HepG2 (cell line): ENCODE measurements around the gene EXPH5. TPM values are rescaled to one million over a fixed set of nuclear protein-coding genes. Genes with fewer than 3 reads are reported as not detected.

ENCODE experiments used
- ATAC-seq: fragments of 200-7000 bp; cut with Tn5 transposase; 3 replicates; pipeline ENCODE4 v1.9.1; 2020; ENCODE audit warnings: mild to moderate bottlenecking, moderate library complexity
- BruUV-seq: library from RNA; stranded (reverse); fragments of 400-500 nt; replicated peaks from 2 replicates; lab custom pipeline; 2021; lab: Mats Ljungman, UMichigan
- CTCF ChIA-PET: fragments of 300-600 bp; formaldehyde crosslinking; extraction: SDS; loops from one replicate; lab custom pipeline; 2021; ENCODE audit warnings: low total read pairs, inconsistent platforms, low intra/inter-chr PET ratio; lab: Yijun Ruan, JAX
- POLR2A ChIA-PET: fragments of 350-600 bp; sonication (Branson Sonifier 250); formaldehyde crosslinking; loops from one replicate; lab custom pipeline; 2020; ENCODE audit warnings: antibody characterized with exemption, inconsistent platforms; lab: Yijun Ruan, JAX
- DNase-seq: peaks from one replicate; pipeline ENCODE4 v3.0.0-alpha.2; 2015; ENCODE audit warnings: low spot score
- FAIRE-seq: peaks from 3 replicates; lab custom pipeline; 2011; peaks lifted over from hg19 to GRCh38; lab: Jason Lieb, UNC
- H2AFZ ChIP-seq: one replicate; pipeline ENCODE4 v1.6.1; 2011; ENCODE audit warnings: low read length, inconsistent platforms
- H3K27ac ChIP-seq: fragments of 300-600 bp; 3 replicates; pipeline ENCODE4 v1.8.0; 2011; ENCODE audit warnings: mixed run types, mild to moderate bottlenecking, mixed read lengths, low read length, inconsistent platforms; ENCODE audit not compliant: insufficient read depth; ENCODE audit errors: extremely low read length
- H3K27me3 ChIP-seq, 2 experiments: fragments of 200-600 bp in 1 of 2; 2 replicates in 1 of 2; 3 replicates in 1 of 2; pipeline versions ENCODE4 v1.6.0 to v1.8.0; 2011; ENCODE audit warnings: low read length in 2 of 2, mild to moderate bottlenecking in 2 of 2, moderate library complexity in 2 of 2, inconsistent platforms in 1 of 2; ENCODE audit not compliant: insufficient read depth in 2 of 2, control insufficient read depth in 1 of 2
- H3K36me3 ChIP-seq, 2 experiments: fragments of 200-600 bp in 1 of 2; replicated peaks in 1 of 2; 2 replicates in 1 of 2; 3 replicates in 1 of 2; pipeline versions ENCODE4 v1.5.1 to v1.8.0; 2011; ENCODE audit warnings: low read length in 2 of 2, inconsistent platforms in 1 of 2; ENCODE audit not compliant: insufficient read depth in 2 of 2, control insufficient read depth in 1 of 2
- H3K4me1 ChIP-seq: 2 replicates; pipeline ENCODE4 v1.5.1; 2012; ENCODE audit warnings: low read length, inconsistent platforms; ENCODE audit not compliant: insufficient read depth
- H3K4me2 ChIP-seq: 2 replicates; pipeline ENCODE4 v1.6.0; 2011; ENCODE audit warnings: low read depth, low read length, inconsistent platforms
- H3K4me3 ChIP-seq, 3 experiments: fragments of 200-600 bp in 1 of 3; sonication (generic), shearing (Covaris generic) in 1 of 3; replicated peaks in 1 of 3; 2 replicates each; pipeline ENCODE4 v1.5.1; 2011 to 2016; ENCODE audit warnings: low read length in 3 of 3, inconsistent platforms in 2 of 3, low read depth in 2 of 3, mild to moderate bottlenecking in 2 of 3, control low read depth in 1 of 3, mixed read lengths in 1 of 3; ENCODE audit not compliant: insufficient read depth in 1 of 3
- H3K79me2 ChIP-seq: one replicate; pipeline ENCODE4 v1.6.1; 2011; ENCODE audit warnings: low read length, inconsistent platforms; ENCODE audit not compliant: insufficient read depth
- H3K9ac ChIP-seq: 2 replicates; pipeline ENCODE4 v1.6.0; 2011; ENCODE audit warnings: mild to moderate bottlenecking, low read depth, low read length, inconsistent platforms; ENCODE audit not compliant: insufficient read depth
- H3K9me3 ChIP-seq: 2 replicates; pipeline ENCODE4 v1.5.1; 2012; ENCODE audit warnings: mild to moderate bottlenecking, low read length
- H4K20me1 ChIP-seq: 2 replicates; pipeline ENCODE4 v1.6.0; 2011; ENCODE audit warnings: inconsistent platforms, mild to moderate bottlenecking, low read length, moderate library complexity; ENCODE audit not compliant: insufficient read depth
- PAXIP1 ChIP-seq: sonication (generic); formaldehyde crosslinking; conservative IDR thresholded peaks from 2 replicates; pipeline ENCODE4 v1.4.0; 2020; ENCODE audit warnings: mild to moderate bottlenecking, missing genetic modification reagents, moderate library complexity
- RARA ChIP-seq: IDR thresholded peaks from 2 replicates; pipeline ENCODE4 v1.6.1; 2016; ENCODE audit warnings: missing genetic modification reagents, missing compliant biosample characterization
- ZBTB14 ChIP-seq: sonication (generic); formaldehyde crosslinking; IDR thresholded peaks from 2 replicates; pipeline ENCODE4 v1.4.0; 2020; ENCODE audit warnings: missing genetic modification reagents
- ZNF552 ChIP-seq: sonication (generic); formaldehyde crosslinking; IDR thresholded peaks from 2 replicates; pipeline ENCODE4 v1.9.0; 2022; ENCODE audit warnings: missing genetic modification reagents, mild to moderate bottlenecking, borderline replicate concordance
- WGBS: methylation state at CpG from one replicate; pipeline ENCODE4 v1.1.6; 2017; ENCODE audit warnings: low lambda C conversion rate; 5-methylcytosine and 5-hydroxymethylcytosine counted together
- in situ Hi-C: cut with HindIII; loops from 2 replicates; pipeline ENCODE4 v1.10.0; 2017; ENCODE audit warnings: low pct_unique_long_range_greater_than_20kb; ENCODE audit not compliant: extremely low pct_ligation_motif_present
- intact Hi-C: fragments of 100-400 bp; cut with micrococcal nuclease; formaldehyde crosslinking; loops from one replicate; pipeline ENCODE4 v1.10.0; 2022; ENCODE audit not compliant: unreplicated experiment
- polyA plus RNA-seq, 8 experiments: library from polyadenylated mRNA; depleted of rRNA in 3 of 8; stranded (reverse) in 7 of 8; unstranded in 1 of 8; fragments of >200 nt; fragmentation: Illumina TruSeq in 4 of 8; extraction: Trizol in 4 of 8; gene quantifications; 2 replicates each; pipeline versions ENCODE4 v1.2.1 to v1.2.3, GENCODE V29; 2011 to 2016; ENCODE audit warnings: low read depth in 4 of 8, missing spikeins in 1 of 8, mixed read lengths in 1 of 8; ENCODE audit not compliant: insufficient read depth in 1 of 8
- total RNA-seq, 5 experiments: library from RNA; depleted of rRNA; stranded (reverse); fragments of >200 nt; fragmentation: Illumina TruSeq; extraction: Trizol; gene quantifications; 2 replicates each; pipeline ENCODE4 v1.2.3, GENCODE V29; 2016; ENCODE audit warnings: low read depth in 1 of 5
- TF ChIP-seq, protein P1 (sequence below): sonication (generic); formaldehyde crosslinking; IDR thresholded peaks from 2 replicates; pipeline ENCODE4 v1.5.0; 2020; ENCODE audit warnings: mild to moderate bottlenecking, missing genetic modification reagents

Gene EXPH5
- total and polyA plus RNA-seq, 2 of the 13 experiments (the other 11 are each of a cell fraction or from before 2014, with no cell fraction given): under 0.01 to 0.02 TPM

DNA sequence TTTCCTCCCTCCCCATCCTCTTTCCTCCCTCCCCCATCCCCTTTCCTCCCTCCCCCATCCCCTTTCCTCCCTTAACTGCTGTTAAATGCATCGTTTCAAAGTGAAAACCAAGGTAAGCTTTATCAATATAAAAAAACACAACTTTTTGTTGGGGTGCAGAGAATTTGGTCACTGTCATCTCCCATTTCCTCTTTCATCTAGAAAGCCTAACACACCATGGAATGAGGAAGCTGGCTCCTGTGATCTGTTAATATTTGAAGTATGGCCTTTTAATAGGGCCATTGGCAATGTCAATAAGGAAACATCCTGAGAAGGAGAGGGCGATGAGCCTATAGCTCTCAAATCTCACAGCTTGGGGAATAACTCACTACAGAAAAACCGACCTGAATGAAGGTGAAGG, 7.0 kb downstream of the EXPH5 start:
- in situ Hi-C loops: no loop called here
- Histone ChIP-seq H3K27ac (no peak overlapping the region), H2AFZ (no peak overlapping the region), H3K4me3 (no peak overlapping the region), H3K4me2 (no peak overlapping the region), H3K27me3 (no peaks in the 10 kb centered on the region), H3K4me1 (no peaks in the 10 kb centered on the region), H3K79me2 (no peaks in the 10 kb centered on the region), H4K20me1 (no peaks in the 10 kb centered on the region), H3K9ac (no peak overlapping the region), H3K36me3 (no peaks in the 10 kb centered on the region), H3K9me3 (no peaks in the 10 kb centered on the region)
- no TSS peak for BruUV-seq
- no peak for FAIRE-seq
- DNase-seq: no peak
- 24% methylated on average over 3 of the region's 3 CpGs for WGBS
- TF ChIP-seq ZNF552 (CRISPR knock-in tag) (no peak), ZBTB14 (CRISPR knock-in tag) (no peak), PAXIP1 (CRISPR knock-in tag) (no peak), RARA (CRISPR knock-in tag) (no peak)
- TF ChIP-seq, protein P1, sequence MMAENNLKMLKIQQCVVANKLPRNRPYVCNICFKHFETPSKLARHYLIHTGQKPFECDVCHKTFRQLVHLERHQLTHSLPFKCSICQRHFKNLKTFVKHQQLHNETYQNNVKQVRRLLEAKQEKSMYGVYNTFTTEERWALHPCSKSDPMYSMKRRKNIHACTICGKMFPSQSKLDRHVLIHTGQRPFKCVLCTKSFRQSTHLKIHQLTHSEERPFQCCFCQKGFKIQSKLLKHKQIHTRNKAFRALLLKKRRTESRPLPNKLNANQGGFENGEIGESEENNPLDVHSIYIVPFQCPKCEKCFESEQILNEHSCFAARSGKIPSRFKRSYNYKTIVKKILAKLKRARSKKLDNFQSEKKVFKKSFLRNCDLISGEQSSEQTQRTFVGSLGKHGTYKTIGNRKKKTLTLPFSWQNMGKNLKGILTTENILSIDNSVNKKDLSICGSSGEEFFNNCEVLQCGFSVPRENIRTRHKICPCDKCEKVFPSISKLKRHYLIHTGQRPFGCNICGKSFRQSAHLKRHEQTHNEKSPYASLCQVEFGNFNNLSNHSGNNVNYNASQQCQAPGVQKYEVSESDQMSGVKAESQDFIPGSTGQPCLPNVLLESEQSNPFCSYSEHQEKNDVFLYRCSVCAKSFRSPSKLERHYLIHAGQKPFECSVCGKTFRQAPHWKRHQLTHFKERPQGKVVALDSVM: no peak
- CTCF ChIA-PET: no interaction called here
- POLR2A ChIA-PET: no interaction called here
- ATAC-seq: no peak
- intact Hi-C loops: no loop called here
